ENCODE data around the gene SLC35E2B. TPM values are rescaled to one million over a fixed set of nuclear protein-coding genes. Genes with fewer than 3 reads are reported as not detected.
"Not testable (repeated sequence)": the region's sequence is repeated elsewhere in the genome, so short reads cannot be mapped to it uniquely, and the experiment has no call there.

Gene SLC35E2B
- total RNA-seq, 4 donors from 2014 or later = 38.2 to 67.8 (median 46.1) TPM

- WGBS, 2 donors = 54 to 60% methylated on average over 8 to 11 of the region's 14 CpGs
- H3K36me3 ChIP-seq = peaks cover 0 to 35% (median 3%) of the 10 kb centered on the region in 3 donors
- not testable (repeated sequence) for H3K4me3 ChIP-seq; H3K27me3 ChIP-seq; H3K9me3 ChIP-seq; H3K4me1 ChIP-seq; DNase-seq (ENCODE audit: low spot score in 2 of 2)
- peak overlapping the region in 2 of 4 donors; percentile 19 to 59 for H3K27ac ChIP-seq
These were observed 35.9 kb upstream of the SLC35E2B start for GRCh38 chr1:1728308-1729005.

GRCh38 chr1:1727131-1727651 lies 34.6 kb upstream of the SLC35E2B start:
- not testable (repeated sequence) for H3K27ac ChIP-seq; H3K27me3 ChIP-seq; H3K9me3 ChIP-seq; H3K4me3 ChIP-seq; H3K4me1 ChIP-seq; DNase-seq (ENCODE audit: low spot score in 2 of 2)
- WGBS, 2 donors = 85 to 90% methylated on average over 11 of the region's 12 CpGs
- peaks cover 0 to 22% (median 0%) of the 10 kb centered on the region in 3 donors for H3K36me3 ChIP-seq

- not testable (repeated sequence) for H3K4me3 ChIP-seq; H3K27me3 ChIP-seq; H3K9me3 ChIP-seq; H3K4me1 ChIP-seq; DNase-seq (ENCODE audit: low spot score in 2 of 2); H3K27ac ChIP-seq
- H3K36me3 ChIP-seq = peaks cover 0 to 19% (median 3%) of the 10 kb centered on the region in 3 donors
- 95 to 97% methylated on average over 17 of the region's 17 CpGs for WGBS, 2 donors
These were observed 33.5 kb upstream of the SLC35E2B start for GRCh38 chr1:1726088-1726487.

GRCh38 chr1:1724035-1724864 lies 31.7 kb upstream of the SLC35E2B start, which contains the start of gene CDK11A:
TSS of gene CDK11A (minus strand) at chr1:1724357. CDS start at chr1:1722818, 1,539 bp downstream.
- H3K27ac ChIP-seq = peak within 1 kb of the TSS; percentile 44 to 93 (median 84)
- not testable (repeated sequence) for H3K27me3 ChIP-seq, H3K9me3 ChIP-seq, H3K4me1 ChIP-seq
- TF ChIP-seq CTCF (IDR thresholded peaks at IDR 0.05) (peak in 4 of 5 experiments; percentile 4 to 72 (median 44)), EP300 (IDR thresholded peaks at IDR 0.05) (peak; percentile 89 to 94), POLR2A (IDR thresholded peaks at IDR 0.05) (peak; percentile 22 to 64)
- H3K36me3 ChIP-seq = peaks cover 0 to 23% (median 6%) of the 10 kb centered on the region in 3 donors
- 0 to 2% methylated on average over 9 to 10 of the region's 78 CpGs for WGBS, 2 donors
- peak within 1 kb of the TSS; percentile 43 to 69 (median 58) for H3K4me3 ChIP-seq
- peak; percentile 96 to 97 for DNase-seq (ENCODE audit: low spot score in 2 of 2)

GRCh38 chr1:1721201-1721600 lies 28.6 kb upstream of the SLC35E2B start:
- WGBS, 2 donors = 79 to 80% methylated on average over 7 of the region's 7 CpGs
- no peak overlapping the region for H3K4me3 ChIP-seq
- peaks cover 0 to 41% (median 6%) of the 10 kb centered on the region in 3 donors for H3K36me3 ChIP-seq
- H3K27me3 ChIP-seq = no peaks in the 10 kb centered on the region
- TF ChIP-seq EP300 (IDR thresholded peaks at IDR 0.05) = no peak
- H3K9me3 ChIP-seq = no peaks in the 10 kb centered on the region
- H3K27ac ChIP-seq = no peak overlapping the region
- DNase-seq (ENCODE audit: low spot score in 2 of 2) = no peak
- peaks cover 0 to 3% (median 0%) of the 10 kb centered on the region in 4 donors for H3K4me1 ChIP-seq

- not testable (repeated sequence) for H3K4me3 ChIP-seq; H3K4me1 ChIP-seq; H3K27ac ChIP-seq; H3K27me3 ChIP-seq; H3K9me3 ChIP-seq; DNase-seq (ENCODE audit: low spot score in 2 of 2)
- H3K36me3 ChIP-seq = peaks cover 0 to 37% (median 0%) of the 10 kb centered on the region in 3 donors
- WGBS, 2 donors = 72 to 80% methylated on average over 12 to 13 of the region's 18 CpGs
These were observed 22.7 kb upstream of the SLC35E2B start for GRCh38 chr1:1715109-1715883.

- not testable (repeated sequence) for H3K27ac ChIP-seq; H3K4me3 ChIP-seq; H3K4me1 ChIP-seq; H3K9me3 ChIP-seq; DNase-seq (ENCODE audit: low spot score in 2 of 2); H3K27me3 ChIP-seq
- WGBS, 2 donors = 100% methylated on average over 3 to 6 of the region's 20 CpGs
- peaks cover 0 to 42% (median 0%) of the 10 kb centered on the region in 3 donors for H3K36me3 ChIP-seq
These were observed 15.3 kb upstream of the SLC35E2B start for GRCh38 chr1:1707897-1708296.

- H3K27ac ChIP-seq; H3K9me3 ChIP-seq; H3K4me1 ChIP-seq; H3K27me3 ChIP-seq; H3K4me3 ChIP-seq; DNase-seq (ENCODE audit: low spot score in 2 of 2): not testable (repeated sequence)
- WGBS, 2 donors = 100% methylated on average over 5 of the region's 23 CpGs; no CpG with 5 or more reads in 1 of the 2 donors
- peaks cover 0 to 42% (median 0%) of the 10 kb centered on the region in 3 donors for H3K36me3 ChIP-seq
These were observed 14.6 kb upstream of the SLC35E2B start for GRCh38 chr1:1707241-1707640.

GRCh38 chr1:1705623-1706022 lies 13.0 kb upstream of the SLC35E2B start:
- WGBS, 2 donors = 95% methylated on average over 5 of the region's 10 CpGs; no CpG with 5 or more reads in 1 of the 2 donors
- H3K36me3 ChIP-seq = peaks cover 0 to 42% (median 0%) of the 10 kb centered on the region in 3 donors
- not testable (repeated sequence) for DNase-seq (ENCODE audit: low spot score in 2 of 2)

GRCh38 chr1:1704284-1704957 lies 11.8 kb upstream of the SLC35E2B start:
- H3K4me1 ChIP-seq; H3K9me3 ChIP-seq; H3K27me3 ChIP-seq; H3K27ac ChIP-seq; DNase-seq (ENCODE audit: low spot score in 2 of 2); H3K4me3 ChIP-seq: not testable (repeated sequence)
- H3K36me3 ChIP-seq = peaks cover 0 to 42% (median 0%) of the 10 kb centered on the region in 3 donors
- WGBS, 2 donors = 89 to 90% methylated on average over 16 to 26 of the region's 27 CpGs

More at GRCh38 chr1:1705623-1706022, 13.0 kb upstream of the SLC35E2B start:
- not testable (repeated sequence) for H3K27me3 ChIP-seq, H3K4me3 ChIP-seq, H3K4me1 ChIP-seq, H3K27ac ChIP-seq, H3K9me3 ChIP-seq
